GM19455 (cell line): ENCODE results near the gene ATG9B.

Experiments
- ATAC-seq: cut with Tn5 transposase; IDR thresholded peaks from one replicate; pipeline ENCODE4 v1.9.1; 2021; ENCODE audit not compliant: unreplicated experiment

Gene ATG9B

DNA sequence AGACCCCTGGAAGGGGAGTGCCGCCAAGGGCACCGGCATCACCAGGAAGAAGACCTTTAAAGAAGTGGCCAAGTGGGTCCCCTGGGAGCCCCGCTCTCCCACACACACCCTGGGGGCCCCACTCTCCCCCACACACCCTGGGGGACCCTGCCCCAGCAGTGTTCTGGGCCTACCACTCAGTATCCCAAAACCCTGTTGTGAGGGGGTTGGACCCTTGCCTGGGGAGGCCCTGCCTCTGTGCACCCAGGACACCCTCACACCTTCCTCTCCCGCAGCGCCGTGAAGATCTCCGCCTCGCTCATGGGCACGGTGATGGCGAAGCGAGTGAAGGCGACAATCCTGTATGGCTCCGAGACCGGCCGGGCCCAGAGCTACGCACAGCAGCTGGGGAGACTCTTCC is 22.7 kb downstream of the ATG9B start:
- no peak for ATAC-seq

DNA sequence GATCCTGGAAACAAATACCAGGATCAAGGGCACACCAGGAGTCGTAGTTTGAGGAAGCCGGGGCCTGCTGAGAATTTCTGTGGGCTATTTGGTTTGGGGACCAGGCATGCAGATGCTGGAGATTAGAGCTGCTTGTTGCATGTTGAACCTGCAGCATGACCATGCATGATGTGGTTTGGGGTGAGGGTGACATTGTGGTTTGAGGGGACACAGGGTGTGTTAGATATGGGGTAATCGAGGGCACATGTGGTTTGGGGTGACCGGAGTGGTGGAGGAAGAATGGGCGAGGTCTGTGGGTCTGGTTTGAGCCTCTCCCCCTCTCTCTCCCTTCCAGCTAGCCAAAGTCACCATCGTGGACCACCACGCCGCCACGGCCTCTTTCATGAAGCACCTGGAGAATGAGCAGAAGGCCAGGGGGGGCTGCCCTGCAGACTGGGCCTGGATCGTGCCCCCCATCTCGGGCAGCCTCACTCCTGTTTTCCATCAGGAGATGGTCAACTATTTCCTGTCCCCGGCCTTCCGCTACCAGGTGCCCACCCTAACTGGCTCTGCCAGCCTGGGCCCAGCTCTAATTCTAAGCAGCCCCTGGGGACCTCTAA is 23.3 kb downstream of the ATG9B start:
- no peak for ATAC-seq

DNA sequence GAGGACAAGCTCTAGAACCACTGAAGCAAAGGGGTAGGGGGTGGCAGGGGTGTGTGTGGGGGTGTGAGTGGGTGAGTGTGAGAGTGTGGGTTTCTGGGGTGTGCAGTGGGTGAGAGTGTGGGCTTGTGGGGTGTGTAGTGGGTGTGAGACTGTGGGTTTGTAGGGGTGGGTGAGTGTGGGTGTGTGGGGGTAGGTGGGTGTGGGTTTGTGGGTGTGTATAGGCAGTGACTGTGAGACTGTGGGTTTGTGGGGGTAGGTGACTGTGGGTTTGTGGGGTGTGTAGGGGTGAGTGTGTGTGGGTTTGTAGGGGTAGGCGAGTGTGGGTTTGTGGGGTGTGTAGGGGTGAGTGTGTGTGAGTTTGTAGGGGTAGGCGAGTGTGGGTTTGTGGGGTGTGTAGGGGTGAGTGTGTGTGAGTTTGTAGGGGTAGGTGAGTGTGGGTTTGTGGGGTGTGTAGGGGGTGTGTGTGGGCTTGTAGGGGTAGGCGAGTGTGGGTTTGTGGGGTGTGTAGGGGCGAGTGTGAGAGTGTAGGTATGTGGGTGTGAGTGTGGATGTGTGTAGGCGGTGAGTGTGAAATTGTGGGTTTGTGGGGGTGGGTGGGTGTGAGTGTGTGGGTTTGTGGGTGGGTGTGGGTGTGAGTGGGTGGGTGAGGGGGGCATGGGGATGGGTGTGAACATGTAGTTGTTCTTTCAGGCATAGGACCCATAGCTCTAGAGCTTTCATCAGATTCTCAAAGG is 24.6 kb downstream of the ATG9B start:
- ATAC-seq, result no peak

DNA sequence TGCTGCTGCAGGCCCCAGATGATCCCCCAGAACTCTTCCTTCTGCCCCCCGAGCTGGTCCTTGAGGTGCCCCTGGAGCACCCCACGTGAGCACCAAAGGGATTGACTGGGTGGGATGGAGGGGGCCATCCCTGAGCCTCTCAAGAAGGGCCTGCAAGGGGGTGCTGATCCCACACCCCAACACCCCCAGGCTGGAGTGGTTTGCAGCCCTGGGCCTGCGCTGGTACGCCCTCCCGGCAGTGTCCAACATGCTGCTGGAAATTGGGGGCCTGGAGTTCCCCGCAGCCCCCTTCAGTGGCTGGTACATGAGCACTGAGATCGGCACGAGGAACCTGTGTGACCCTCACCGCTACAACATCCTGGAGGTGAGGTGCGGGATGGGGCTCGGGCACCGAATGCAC is 25.3 kb downstream of the ATG9B start:
- no peak for ATAC-seq

DNA sequence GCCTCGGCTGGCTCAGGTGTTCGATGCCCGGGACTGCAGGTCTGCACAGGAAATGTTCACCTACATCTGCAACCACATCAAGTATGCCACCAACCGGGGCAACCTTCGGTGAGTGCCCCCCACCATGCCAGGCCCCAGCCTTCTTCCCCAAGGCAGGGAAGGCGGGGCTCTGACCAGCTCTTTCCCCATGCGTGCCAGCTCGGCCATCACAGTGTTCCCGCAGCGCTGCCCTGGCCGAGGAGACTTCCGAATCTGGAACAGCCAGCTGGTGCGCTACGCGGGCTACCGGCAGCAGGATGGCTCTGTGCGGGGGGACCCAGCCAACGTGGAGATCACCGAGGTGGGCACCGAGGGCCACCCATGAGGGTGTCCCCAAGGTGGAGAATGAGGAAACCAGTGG is 26.0 kb downstream of the ATG9B start:
- no peak for ATAC-seq

DNA sequence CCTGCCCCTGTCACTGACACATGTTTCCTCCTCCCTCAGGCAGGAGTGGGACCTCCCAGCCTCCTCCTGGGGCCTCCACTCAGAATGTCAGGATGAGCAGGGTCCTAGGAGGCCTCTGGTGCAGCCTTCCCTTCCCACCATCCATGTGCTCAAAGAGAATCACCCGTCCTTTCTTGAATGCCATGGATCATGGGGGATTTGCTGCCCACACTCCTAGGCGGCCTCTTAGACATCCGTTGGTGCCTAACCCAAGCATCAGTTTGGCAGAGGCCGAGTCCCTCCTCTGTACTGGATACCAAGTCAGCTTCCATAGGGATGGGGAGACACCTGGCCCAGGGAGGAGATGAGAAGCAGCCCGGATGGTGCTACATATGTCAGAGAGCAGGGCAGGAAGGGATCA is 26.5 kb downstream of the ATG9B start:
- no peak for ATAC-seq

DNA sequence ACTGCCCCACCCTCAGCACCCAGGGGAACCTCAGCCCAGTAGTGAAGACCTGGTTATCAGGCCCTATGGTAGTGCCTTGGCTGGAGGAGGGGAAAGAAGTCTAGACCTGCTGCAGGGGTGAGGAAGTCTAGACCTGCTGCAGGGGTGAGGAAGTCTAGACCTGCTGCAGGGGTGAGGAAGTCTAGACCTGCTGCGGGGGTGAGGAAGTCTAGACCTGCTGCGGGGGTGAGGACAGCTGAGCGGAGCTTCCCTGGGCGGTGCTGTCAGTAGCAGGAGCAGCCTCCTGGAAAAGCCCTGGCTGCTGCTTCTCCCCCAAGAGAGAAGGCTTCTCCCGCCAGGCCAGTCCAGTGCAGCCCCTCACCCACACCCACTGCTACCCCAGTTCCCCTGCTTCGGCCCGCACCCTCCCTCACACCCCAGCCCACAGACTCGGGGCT is 27.2 kb downstream of the ATG9B start:
- no peak for ATAC-seq

DNA sequence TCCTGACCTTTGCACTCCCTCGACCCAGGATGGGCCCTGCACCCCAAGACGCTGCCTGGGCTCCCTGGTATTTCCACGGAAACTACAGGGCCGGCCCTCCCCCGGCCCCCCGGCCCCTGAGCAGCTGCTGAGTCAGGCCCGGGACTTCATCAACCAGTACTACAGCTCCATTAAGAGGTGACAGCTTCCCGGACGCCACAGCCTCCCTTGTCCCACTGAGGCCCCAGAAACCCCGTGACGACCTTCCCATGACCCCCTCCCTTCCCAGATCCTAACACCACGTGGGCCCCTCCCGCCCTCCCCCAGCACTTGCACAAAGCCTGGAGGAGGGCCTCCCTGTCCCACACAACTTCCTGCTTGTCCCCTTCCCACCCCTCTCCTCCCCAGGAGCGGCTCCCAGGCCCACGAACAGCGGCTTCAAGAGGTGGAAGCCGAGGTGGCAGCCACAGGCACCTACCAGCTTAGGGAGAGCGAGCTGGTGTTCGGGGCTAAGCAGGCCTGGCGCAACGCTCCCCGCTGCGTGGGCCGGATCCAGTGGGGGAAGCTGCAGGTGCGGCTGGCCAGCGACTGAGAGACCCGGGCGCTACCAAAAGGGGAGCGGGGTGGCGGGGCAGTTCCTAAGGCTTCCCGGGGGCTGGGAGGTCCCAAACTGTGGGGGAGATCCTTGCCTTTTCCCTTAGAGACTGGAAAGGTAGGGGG is 27.8 kb downstream of the ATG9B start:
- ATAC-seq, result no peak

DNA sequence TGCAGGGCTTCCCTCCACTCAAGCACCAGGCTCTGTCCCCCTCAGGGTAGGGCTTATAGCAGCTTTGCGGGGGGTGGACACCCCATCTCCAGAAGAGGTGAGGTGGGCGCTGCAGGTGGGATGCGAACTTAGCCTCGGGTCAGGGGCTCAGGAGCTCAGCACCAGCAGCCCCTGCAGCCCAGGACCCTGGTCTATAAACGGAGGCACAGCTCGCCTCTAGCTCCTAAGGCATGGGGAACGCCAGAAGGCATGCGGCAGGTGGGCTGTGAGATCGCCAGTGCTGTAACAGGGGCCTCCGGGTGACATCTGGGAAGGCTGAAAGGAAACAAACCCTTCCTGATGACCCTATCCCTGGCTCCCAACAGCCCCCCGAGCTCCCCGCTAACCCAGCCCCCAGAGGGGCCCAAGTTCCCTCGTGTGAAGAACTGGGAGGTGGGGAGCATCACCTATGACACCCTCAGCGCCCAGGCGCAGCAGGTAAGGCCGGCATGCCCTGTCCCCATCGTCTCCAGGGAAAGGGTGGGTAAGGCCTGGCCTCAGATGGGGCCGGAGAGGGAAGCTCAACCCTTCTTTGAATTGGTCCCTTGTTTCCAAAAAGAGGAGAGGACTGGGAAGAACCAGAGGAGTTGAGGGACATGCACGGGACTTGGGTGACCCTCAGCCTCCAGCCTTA is 29.3 kb downstream of the ATG9B start:
- ATAC-seq, result no peak

DNA sequence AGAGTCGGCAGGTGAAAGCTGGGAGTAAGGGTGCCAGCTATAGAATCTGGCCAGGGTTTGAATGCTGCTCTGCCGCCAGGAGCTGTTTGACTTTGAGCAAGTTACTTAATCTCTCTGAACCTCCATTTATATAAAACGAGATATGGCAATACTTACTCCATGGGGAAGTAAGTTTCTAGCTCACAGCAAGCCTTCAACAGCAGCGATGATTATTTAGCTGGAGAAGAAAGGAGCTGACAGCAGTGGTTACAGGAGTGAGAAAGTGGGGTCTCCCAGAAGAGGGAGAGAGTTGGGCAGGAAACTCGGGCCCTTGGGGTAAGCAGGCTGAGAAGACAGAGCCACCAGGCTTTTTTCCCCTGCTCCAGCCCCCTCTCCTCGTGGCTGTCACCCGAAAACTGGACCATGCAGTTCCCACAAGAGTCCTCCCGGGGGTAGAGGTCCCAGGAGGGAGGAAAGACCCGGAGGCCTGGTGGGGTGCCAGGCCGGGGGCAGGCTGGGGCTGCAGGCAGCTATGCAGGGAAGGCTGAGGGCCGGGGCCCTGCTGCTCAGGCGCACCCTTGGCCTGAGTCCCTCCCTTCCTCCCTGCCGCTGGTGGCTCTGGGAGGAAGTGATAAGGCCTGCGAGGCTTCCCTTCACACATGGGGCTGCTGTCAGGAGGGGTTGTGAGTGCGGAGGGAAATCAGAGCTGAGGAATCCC is 30.0 kb downstream of the ATG9B start:
- ATAC-seq, result no peak

DNA sequence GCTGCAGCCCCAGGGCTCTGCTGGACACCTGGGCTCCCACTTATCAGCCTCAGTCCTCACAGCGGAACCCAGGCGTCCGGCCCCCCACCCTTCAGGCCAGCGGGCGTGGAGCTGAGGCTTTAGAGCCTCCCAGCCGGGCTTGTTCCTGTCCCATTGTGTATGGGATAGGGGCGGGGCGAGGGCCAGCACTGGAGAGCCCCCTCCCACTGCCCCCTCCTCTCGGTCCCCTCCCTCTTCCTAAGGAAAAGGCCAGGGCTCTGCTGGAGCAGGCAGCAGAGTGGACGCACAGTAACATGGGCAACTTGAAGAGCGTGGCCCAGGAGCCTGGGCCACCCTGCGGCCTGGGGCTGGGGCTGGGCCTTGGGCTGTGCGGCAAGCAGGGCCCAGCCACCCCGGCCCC is 30.8 kb downstream of the ATG9B start:
- no peak for ATAC-seq

DNA sequence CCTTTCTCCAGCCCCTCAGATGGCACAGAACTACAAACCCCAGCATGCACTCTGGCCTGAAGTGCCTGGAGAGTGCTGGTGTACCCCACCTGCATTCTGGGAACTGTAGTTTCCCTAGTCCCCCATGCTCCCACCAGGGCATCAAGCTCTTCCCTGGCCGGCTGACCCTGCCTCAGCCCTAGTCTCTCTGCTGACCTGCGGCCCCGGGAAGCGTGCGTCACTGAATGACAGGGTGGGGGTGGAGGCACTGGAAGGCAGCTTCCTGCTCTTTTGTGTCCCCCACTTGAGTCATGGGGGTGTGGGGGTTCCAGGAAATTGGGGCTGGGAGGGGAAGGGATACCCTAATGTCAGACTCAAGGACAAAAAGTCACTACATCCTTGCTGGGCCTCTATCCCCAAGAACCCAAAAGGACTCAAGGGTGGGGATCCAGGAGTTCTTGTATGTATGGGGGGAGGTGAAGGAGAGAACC is 31.4 kb downstream of the ATG9B start:
- ATAC-seq, result peak; percentile 67

DNA sequence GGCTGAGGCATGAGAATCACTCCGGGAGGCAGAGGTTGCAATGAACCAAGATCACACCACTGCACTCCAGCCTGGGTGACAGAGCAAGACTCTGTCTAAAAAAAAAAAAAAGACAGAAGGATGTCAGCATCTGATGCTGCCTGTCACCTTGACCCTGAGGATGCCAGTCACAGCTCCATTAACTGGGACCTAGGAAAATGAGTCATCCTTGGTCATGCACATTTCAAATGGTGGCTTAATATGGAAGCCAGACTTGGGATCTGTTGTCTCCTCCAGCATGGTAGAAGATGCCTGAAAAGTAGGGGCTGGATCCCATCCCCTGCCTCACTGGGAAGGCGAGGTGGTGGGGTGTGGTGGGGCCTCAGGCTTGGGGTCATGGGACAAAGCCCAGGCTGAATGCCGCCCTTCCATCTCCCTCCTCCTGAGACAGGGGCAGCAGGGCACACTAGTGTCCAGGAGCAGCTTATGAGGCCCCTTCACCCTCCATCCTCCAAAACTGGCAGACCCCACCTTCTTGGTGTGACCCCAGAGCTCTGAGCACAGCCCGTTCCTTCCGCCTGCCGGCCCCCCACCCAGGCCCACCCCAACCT is 32.1 kb downstream of the ATG9B start:
- no peak for ATAC-seq

DNA sequence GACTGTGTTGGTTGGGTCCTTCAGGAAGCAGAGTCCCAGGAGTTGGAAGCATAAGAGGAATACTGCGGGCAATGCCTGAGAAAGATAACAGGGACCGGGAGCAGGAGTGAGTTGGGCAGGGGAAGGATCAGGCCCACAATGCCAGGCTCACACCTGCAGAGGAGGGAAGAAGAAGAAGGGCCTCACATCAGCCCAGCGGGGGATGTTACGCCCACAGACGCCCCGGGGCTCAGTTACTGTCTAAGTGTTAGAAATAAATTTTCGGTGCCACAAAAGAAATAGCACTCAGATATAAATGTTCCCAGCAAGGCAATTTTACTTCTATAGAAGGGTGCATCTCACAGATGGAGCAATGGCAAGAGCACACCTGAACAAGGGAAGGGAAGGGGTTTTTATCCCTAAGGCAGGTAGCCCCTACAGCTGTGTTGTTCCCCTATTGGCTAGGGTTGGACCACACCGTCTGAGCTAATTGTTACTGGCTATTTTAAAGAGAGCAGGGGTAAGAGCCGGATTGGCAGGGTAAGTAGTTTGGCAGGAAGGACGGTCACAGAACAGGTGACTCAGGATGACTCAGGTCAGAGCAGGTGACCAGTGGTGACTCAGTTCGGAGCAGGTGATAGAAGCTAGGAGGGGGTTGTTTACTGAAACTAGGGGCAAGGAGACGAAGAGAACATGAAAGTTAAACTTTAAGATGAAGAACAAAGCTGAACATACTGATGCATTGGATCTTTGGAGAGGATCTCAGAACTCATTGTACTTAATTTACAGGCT is 33.7 kb downstream of the ATG9B start, which contains the start of gene NOS3:
Gene NOS3 (plus strand): TSS at position 602 of the 771 bp plus-strand sequence. CDS start 2,787 bp downstream, outside the sequence.
- no peak for ATAC-seq

DNA sequence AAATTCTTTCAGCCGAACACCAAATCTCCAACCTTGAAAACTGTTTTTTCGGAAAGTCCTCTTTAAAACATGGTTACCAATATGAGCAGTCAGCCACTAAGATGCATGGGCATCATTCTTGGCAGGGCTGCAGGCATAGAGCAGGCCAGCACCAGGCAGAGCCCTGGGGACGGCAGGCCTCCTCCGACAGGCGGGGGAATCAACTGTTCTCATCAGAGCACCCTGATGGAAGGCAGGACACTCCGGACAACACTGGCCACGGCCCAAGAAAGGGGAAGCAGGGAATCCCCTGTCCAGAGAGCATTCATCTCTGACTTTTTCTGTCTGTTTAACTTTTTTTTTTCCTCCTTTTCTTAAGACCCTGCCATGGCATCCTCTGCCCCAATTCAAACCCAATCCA is 34.8 kb downstream of the ATG9B start:
- no peak for ATAC-seq

DNA sequence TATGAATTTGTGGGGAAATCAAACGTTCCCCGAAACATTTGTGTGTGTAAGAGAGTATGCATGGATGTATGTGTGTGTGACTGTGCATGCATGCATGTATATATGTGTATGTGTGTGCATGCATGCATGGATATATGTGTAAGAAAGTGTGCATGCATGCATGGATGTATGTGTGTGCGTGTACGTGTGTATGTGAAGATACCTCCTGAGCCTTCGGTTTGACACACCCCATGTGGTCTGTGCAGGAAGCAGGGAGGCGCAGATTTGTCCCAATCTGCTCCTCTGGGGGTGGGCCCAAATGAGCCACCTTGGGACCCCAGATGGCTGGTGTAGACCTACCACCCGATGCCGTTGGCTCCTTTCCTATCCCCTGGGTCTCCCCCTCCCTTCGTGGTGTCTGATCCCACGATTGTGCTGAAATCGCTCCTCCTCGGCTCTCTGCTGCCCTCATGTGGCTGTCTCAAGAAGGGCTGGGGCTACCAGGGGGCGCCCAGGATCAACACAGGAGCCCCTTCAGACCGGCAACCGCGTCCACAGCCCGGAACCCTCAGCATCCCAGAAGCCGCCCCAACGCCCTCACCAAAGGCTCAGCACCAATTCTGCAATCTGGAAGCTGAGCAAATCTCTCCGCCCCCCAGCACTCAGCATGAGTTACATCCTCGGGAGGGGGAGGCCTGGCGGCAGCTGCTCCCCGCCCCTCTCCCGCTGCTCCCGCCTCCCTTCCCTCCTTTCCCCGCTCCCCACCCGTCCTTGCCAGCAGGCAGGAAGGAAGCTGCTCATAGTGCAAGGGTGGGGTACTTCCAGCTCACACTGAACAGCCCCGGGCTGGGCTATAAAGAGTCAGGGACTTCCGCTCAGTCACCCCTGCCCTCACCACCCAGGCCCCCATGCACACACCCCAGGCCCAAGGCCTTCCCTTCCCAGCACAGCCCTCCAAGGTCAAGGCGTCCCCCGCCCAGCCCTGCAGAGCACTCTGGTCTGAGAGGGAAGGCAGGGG is 35.8 kb downstream of the ATG9B start:
- ATAC-seq, result no peak

DNA sequence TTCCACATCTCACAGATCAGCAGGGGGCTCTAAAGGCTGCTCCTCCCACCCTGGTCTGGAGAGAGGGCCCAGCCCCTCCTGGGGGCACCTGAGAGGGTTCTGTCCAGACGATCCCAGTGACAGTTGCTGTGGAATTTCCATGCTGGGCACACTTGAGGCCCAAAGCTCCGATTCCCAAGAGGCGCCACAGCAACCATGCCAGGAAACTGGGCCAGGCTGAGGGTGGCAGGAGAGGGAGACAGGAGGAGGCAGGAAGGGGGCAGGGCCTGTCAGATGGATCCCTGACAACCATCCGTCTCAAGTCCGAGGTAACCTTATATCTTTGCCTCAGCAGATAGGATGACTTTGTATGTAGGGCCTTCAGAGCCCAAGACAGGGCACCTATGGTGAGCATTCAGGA is 37.7 kb downstream of the ATG9B start:
- no peak for ATAC-seq

DNA sequence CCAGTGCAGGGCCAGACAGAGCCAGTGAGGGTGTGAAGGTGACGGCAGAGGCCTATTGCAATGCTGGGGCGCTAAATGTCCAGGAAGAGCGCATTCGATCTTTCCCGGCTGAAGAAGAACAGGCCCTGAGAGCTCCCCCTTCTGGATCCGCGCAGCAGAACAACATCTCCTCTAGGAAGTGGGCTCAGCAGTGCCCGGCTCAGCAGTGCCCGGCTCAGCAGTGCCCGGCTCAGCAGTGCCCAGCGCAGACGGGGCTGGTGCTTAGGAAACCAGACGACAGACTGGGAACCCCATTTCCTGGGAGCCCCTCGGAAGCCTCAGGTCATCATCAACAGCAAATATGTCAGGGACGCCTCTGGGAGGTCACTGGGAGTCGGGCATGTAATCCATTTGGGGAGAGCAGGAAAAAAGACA is 38.2 kb downstream of the ATG9B start:
- no peak for ATAC-seq
